Right ventricle myocardium inferior (tissue), 1 donor: Measurements from ENCODE around the gene JCAD. TPM values are rescaled to one million over a fixed set of nuclear protein-coding genes. Genes with fewer than 3 reads are reported as not detected.
A peak's percentile ranks its signal among the peaks of the same experiment; 100 is the strongest.

Experiments
- ATAC-seq: fragments of 200-7000 bp; cut with Tn5 transposase; one replicate; pipeline ENCODE4 v1.9.1; 2020; ENCODE audit warnings: mild to moderate bottlenecking, moderate library complexity
- DNase-seq: peaks from one replicate; pipeline ENCODE4 v3.0.0; 2021; ENCODE audit errors: missing footprints
- intact Hi-C: fragments of 100-400 bp; cut with DNase I; formaldehyde crosslinking; loops from one replicate; pipeline ENCODE4 v1.11.0; 2022
- total RNA-seq: library from RNA; stranded (reverse); fragmentation: NEBNext Ultra II Directional; extraction: Animal tissue kit (Norgen Biotek cat#: 25700); gene quantifications from one replicate; pipeline ENCODE4 v1.2.1, GENCODE V29; 2021
- donor health status: DM: no; HTN: yes; CAD: no; lungs with severe emphysema.

The JCAD gene
- total RNA-seq, 1 donor from 2014 or later: 25.6 TPM

- intact Hi-C loops: no loop called here
- ATAC-seq (no peak), DNase-seq (no peak)
These were observed 20.0 kb upstream of the JCAD start for GRCh38 chr10:30079408-30079807.

GRCh38 chr10:30075481-30075880 is 16.1 kb upstream of the JCAD start:
- intact Hi-C loops: no loop called here
- DNase-seq: no peak
- no peak for ATAC-seq

- ATAC-seq: no peak
- intact Hi-C loops: no loop called here
- DNase-seq: no peak
These were observed 15.5 kb upstream of the JCAD start for GRCh38 chr10:30074933-30075332.

GRCh38 chr10:30074090-30074489 is 14.7 kb upstream of the JCAD start:
- DNase-seq (no peak), ATAC-seq (no peak)
- intact Hi-C loops: no loop called here

- ATAC-seq: no peak
- intact Hi-C loops: no loop called here
- no peak for DNase-seq
These were observed 14.3 kb upstream of the JCAD start for GRCh38 chr10:30073767-30074060.

GRCh38 chr10:30073045-30073766 is 13.8 kb upstream of the JCAD start:
- ATAC-seq: no peak
- DNase-seq: no peak
- intact Hi-C loops: no loop called here

GRCh38 chr10:30072068-30072467 is 12.7 kb upstream of the JCAD start:
- intact Hi-C loops: no loop called here
- no peak for DNase-seq
- ATAC-seq: no peak

GRCh38 chr10:30070001-30070685 is 10.8 kb upstream of the JCAD start:
- peak; percentile 50 for ATAC-seq
- DNase-seq: no peak
- intact Hi-C loops: no loop called here

- peak; percentile 26 for ATAC-seq
- no peak for DNase-seq
- intact Hi-C loops: no loop called here
These were observed 9.3 kb upstream of the JCAD start for GRCh38 chr10:30068492-30069223.

GRCh38 chr10:30063099-30063498 is 3.7 kb upstream of the JCAD start:
- intact Hi-C loops: no loop called here
- ATAC-seq (no peak), DNase-seq (no peak)

- intact Hi-C loops: no loop called here
- ATAC-seq: no peak
- DNase-seq: no peak
These were observed 3.2 kb upstream of the JCAD start for GRCh38 chr10:30062582-30062981.

- intact Hi-C loops: no loop called here
- DNase-seq (no peak), ATAC-seq (no peak)
These were observed 2.7 kb upstream of the JCAD start for GRCh38 chr10:30062090-30062489.

GRCh38 chr10:30058570-30059132 is 735 bp downstream of the JCAD start:
- intact Hi-C loops: loop anchor here (5.0 kb wide), 1 partner anchor 129 kb away; no protein-coding TSS in a partner anchor
- ATAC-seq: peak; percentile 21
- DNase-seq: peak; percentile 73

GRCh38 chr10:30057894-30058556 is 1.4 kb downstream of the JCAD start:
- no peak for DNase-seq
- ATAC-seq: no peak
- intact Hi-C loops: loop anchor here (5.0 kb wide), 1 partner anchor 129 kb away; no protein-coding TSS in a partner anchor

GRCh38 chr10:30057421-30057841 is 2.0 kb downstream of the JCAD start:
- no peak for ATAC-seq
- intact Hi-C loops: loop anchor here (5.0 kb wide), 1 partner anchor 130 kb away; no protein-coding TSS in a partner anchor

GRCh38 chr10:30056767-30057355 is 2.5 kb downstream of the JCAD start:
- no peak for ATAC-seq
- DNase-seq: no peak
- intact Hi-C loops: loop anchor here (5.0 kb wide), 1 partner anchor 130 kb away; no protein-coding TSS in a partner anchor

More at GRCh38 chr10:30057421-30057841, 2.0 kb downstream of the JCAD start:
- no peak for DNase-seq

GRCh38 chr10:30056281-30056680 is 3.1 kb downstream of the JCAD start:
- intact Hi-C loops: loop anchor here (5.0 kb wide), 1 partner anchor 131 kb away; no protein-coding TSS in a partner anchor
- ATAC-seq (no peak), DNase-seq (no peak)

GRCh38 chr10:30055226-30055662 is 4.1 kb downstream of the JCAD start:
- intact Hi-C loops: loop anchor here (5.0 kb wide), 1 partner anchor 132 kb away; no protein-coding TSS in a partner anchor
- ATAC-seq (no peak), DNase-seq (no peak)
